A549 (cell line): ENCODE measurements around the gene NUDT5.

Experiments used
- CTCF ChIP-seq: fragments of >200 bp; sonication (Bioruptor Twin); formaldehyde crosslinking; IDR thresholded peaks from 3 replicates; pipeline ENCODE4 v1.5.1; 2016
- FOSL2 ChIP-seq, 2 experiments: fragments of 450-650 bp in 1 of 2; fragments of >200 bp in 1 of 2; sonication (Bioruptor Twin) in 1 of 2; formaldehyde crosslinking; IDR thresholded peaks; 2 replicates each; pipeline versions ENCODE4 v1.5.0 to v1.6.1; 2016 to 2020; ENCODE audit warnings: mild to moderate bottlenecking in 1 of 2, moderate library complexity in 1 of 2
- POLR2A ChIP-seq: IDR thresholded peaks from 2 replicates; pipeline ENCODE4 v1.6.1; 2012; ENCODE audit warnings: mild to moderate bottlenecking, low read length

GRCh38 chr10:12186323-12186722, 9.4 kb downstream of the NUDT5 start:
- TF ChIP-seq CTCF (no peak), FOSL2 (IDR thresholded peaks at IDR 0.05) (no peak), FOSL2 (CRISPR knock-in tag; IDR thresholded peaks at IDR 0.05) (no peak), POLR2A (no peak)
